ENCODE data around the gene ASB9. TPM values are rescaled to one million over a fixed set of nuclear protein-coding genes. Genes with fewer than 3 reads are reported as not detected.

ASB9 gene
- total RNA-seq (5.6 and 7.6 TPM in 2 replicates), polyA plus RNA-seq (6.5 and 6.8 TPM in 2 replicates), polyA minus RNA-seq (12.0 and 13.0 TPM in 2 replicates), Bru-seq, nascent RNA (percentile 36 among the genes with signal in this experiment), BruChase-seq, experiment 1, labeled RNA remaining after a 6-hour chase (percentile 32 among the genes with signal in this experiment), BruChase-seq, experiment 2, labeled RNA remaining after a 2-hour chase (percentile 31 among the genes with signal in this experiment)
- 7.8 and 8.8 TPM in 2 replicates for polyA plus RNA-seq (2011; cell fraction: cytosol; rRNA removed)
- 6.1 and 6.5 TPM in 2 replicates for polyA plus RNA-seq (2011; cell fraction: nucleus; rRNA removed)
- polyA plus RNA-seq (2012): 7.4 and 9.0 TPM in 2 replicates
- polyA minus RNA-seq (2011; cell fraction: cytosol; rRNA and poly(A)+ RNA removed): 13.4 TPM
- polyA minus RNA-seq (2011; cell fraction: nucleus; rRNA and poly(A)+ RNA removed): 3.0 and 3.2 TPM in 2 replicates
- long read RNA-seq, transcript ASB9-202 (7 exons, 1,652 nt): major isoform, 7 of 33 reads
- long read RNA-seq, partial matches to known transcripts: 4 of 33 reads
- long read RNA-seq, other reads (novel, unspliced or antisense): 16 of 33 reads

GRCh38 chrX:15269618-15270521 lies at the start of gene ASB9:
Gene ASB9 (minus strand): TSS chrX:15270083. CDS start chrX:15269874, 209 bp downstream.
- no peak for TF ChIP-seq POLR2AphosphoS5 (IDR thresholded peaks at IDR 0.05; ENCODE audit: insufficient read depth, low read depth, low read length)
- peak; percentile 33 for TF ChIP-seq FOS (IDR thresholded peaks at IDR 0.05; ENCODE audit: borderline replicate concordance, insufficient read depth, low read length)
- no peak for TF ChIP-seq MAX (IDR thresholded peaks at IDR 0.05; ENCODE audit: insufficient read depth, insufficient read length)
- TF ChIP-seq JUN (IDR thresholded peaks at IDR 0.05; ENCODE audit: borderline replicate concordance, insufficient read depth, insufficient read length, low read depth): no peak
- no peak for TF ChIP-seq EZH2 (IDR thresholded peaks at IDR 0.05; ENCODE audit: borderline replicate concordance, low read depth, low read length, severe bottlenecking)
- BruUV-seq (replicated peaks): TSS peak; percentile 19
- no peaks in the 10 kb centered on the region for H3K9me3 ChIP-seq (replicated peaks; ENCODE audit: control insufficient read depth, insufficient read depth, low read length)
- peak within 1 kb of the TSS in 2 of 3 experiments; percentile 18 to 37 for H3K4me3 ChIP-seq (replicated peaks in 1 of 3; ENCODE audit: insufficient read depth in 1 of 3, low read depth in 1 of 3, low read length in 3 of 3)
- peak within 1 kb of the TSS; percentile 39 for H3K9ac ChIP-seq (replicated peaks; ENCODE audit: extremely low read depth, insufficient read depth, low read length)
- peak; percentile 64 for DNase-seq (ENCODE audit: low read depth, low spot score)
- H3K4me2 ChIP-seq (ENCODE audit: insufficient read depth, low read length): peak within 1 kb of the TSS; percentile 44
- H3K4me1 ChIP-seq (ENCODE audit: control insufficient read depth, extremely low read depth, insufficient read depth, low read length): peaks cover 4% of the 10 kb centered on the region
- peak within 1 kb of the TSS; percentile 88 for H2AFZ ChIP-seq (ENCODE audit: low read depth, low read length)
- intact Hi-C loops (cut with micrococcal nuclease): loop anchor here (1.0 kb wide), 1 partner anchor 28 kb away; no protein-coding TSS in a partner anchor
- dilution Hi-C loops (cut with MboI; ENCODE audit: extremely low pct_ligation_motif_present, low sequenced_read_pairs): no loop called here
- H3K9me1 ChIP-seq (replicated peaks; ENCODE audit: control insufficient read depth, extremely low read depth, insufficient read depth, low read length): no peaks in the 10 kb centered on the region
- no peaks in the 10 kb centered on the region for H3K36me3 ChIP-seq (ENCODE audit: control insufficient read depth in 2 of 2, extremely low read depth in 1 of 2, insufficient read depth in 2 of 2, low read length in 2 of 2)
- H4K20me1 ChIP-seq (replicated peaks; ENCODE audit: control insufficient read depth, extremely low read depth, insufficient read depth, low read length): no peaks in the 10 kb centered on the region
- H3K27me3 ChIP-seq (ENCODE audit: control insufficient read depth in 2 of 2, insufficient read depth in 2 of 2, low read length in 2 of 2): no peaks in the 10 kb centered on the region
- ChIA-PET CTCF (interaction anchor here (0.6 to 1.4 kb wide), 4 partner anchors 18 to 1240 kb away, joined by 3 read pairs; partner anchors contain the start of gene GEMIN8), POLR2A (no interaction called here)
- peak within 1 kb of the TSS; percentile 43 for H3K27ac ChIP-seq (ENCODE audit: insufficient read depth, low read depth, low read length)
- FAIRE-seq: peak; percentile 96
- H3K79me2 ChIP-seq (ENCODE audit: control insufficient read depth, insufficient read depth, low read length): no peaks in the 10 kb centered on the region

Measured in endothelial cell of umbilical vein (primary cell).